ENCODE results near the gene IPO7.
A peak's percentile ranks its signal among the peaks of the same experiment; 100 is the strongest.
"Not testable (repeated sequence)": the region's sequence is repeated elsewhere in the genome, so short reads cannot be mapped to it uniquely, and the experiment has no call there.

IPO7 gene

GRCh38 chr11:9384535-9385326 lies at the start of gene IPO7:
Gene IPO7, plus strand, starts transcription at chr11:9384652. Its CDS starts 112 bp downstream, at chr11:9384764.
- DNase-seq, result peak; percentile 60

- DNase-seq, result no peak
Observed at GRCh38 chr11:9341638-9342178, 42.7 kb upstream of the IPO7 start.

GRCh38 chr11:9344061-9344680 lies 40.3 kb upstream of the IPO7 start:
- peak; percentile 6 for DNase-seq

GRCh38 chr11:9347100-9347499 lies 37.4 kb upstream of the IPO7 start:
- DNase-seq, result no peak

- DNase-seq, result not testable (repeated sequence)
Observed at GRCh38 chr11:9347779-9348178, 36.7 kb upstream of the IPO7 start.

GRCh38 chr11:9351321-9351881 lies 33.1 kb upstream of the IPO7 start:
- DNase-seq, result no peak

- no peak for DNase-seq
Observed at GRCh38 chr11:9357041-9357440, 27.4 kb upstream of the IPO7 start.

- not testable (repeated sequence) for DNase-seq
Observed at GRCh38 chr11:9360862-9361622, 23.4 kb upstream of the IPO7 start.

- DNase-seq, result no peak
Observed at GRCh38 chr11:9362393-9362863, 22.0 kb upstream of the IPO7 start.

- DNase-seq, result peak; percentile 74
Observed at GRCh38 chr11:9363954-9364912, 20.2 kb upstream of the IPO7 start.

GRCh38 chr11:9367551-9367950 lies 16.9 kb upstream of the IPO7 start:
- DNase-seq, result no peak

GRCh38 chr11:9377036-9377435 lies 7.4 kb upstream of the IPO7 start:
- DNase-seq, result no peak

GRCh38 chr11:9379041-9379440 lies 5.4 kb upstream of the IPO7 start:
- peak; percentile 26 for DNase-seq

- no peak for DNase-seq
Observed at GRCh38 chr11:9380773-9381172, 3.7 kb upstream of the IPO7 start.

GRCh38 chr11:9385327-9385899 lies 961 bp downstream of the IPO7 start:
- DNase-seq, result peak; percentile 4

- DNase-seq, result no peak
Observed at GRCh38 chr11:9386086-9386485, 1.6 kb downstream of the IPO7 start.

GRCh38 chr11:9386901-9387300 lies 2.4 kb downstream of the IPO7 start:
- DNase-seq, result no peak

GRCh38 chr11:9396310-9396709 lies 11.9 kb downstream of the IPO7 start:
- no peak for DNase-seq

GRCh38 chr11:9396752-9397151 lies 12.3 kb downstream of the IPO7 start:
- DNase-seq, result no peak

GRCh38 chr11:9397746-9398680 lies 13.6 kb downstream of the IPO7 start:
- no peak for DNase-seq

All from NCI-H510A (cell line).